HEK293T (cell line): ENCODE results near the gene VWA5A.

Experiments used
- CTCF ChIA-PET: fragments of 350-600 bp; formaldehyde crosslinking; extraction: SDS; loops from one replicate; lab custom pipeline; 2021; ENCODE audit warnings: antibody characterized with exemption, inconsistent platforms; lab: Yijun Ruan, JAX
- POLR2A ChIA-PET: fragments of 350-600 bp; formaldehyde crosslinking; extraction: SDS; loops from one replicate; lab custom pipeline; 2020; ENCODE audit warnings: antibody characterized with exemption, inconsistent platforms; lab: Yijun Ruan, JAX
- DNase-seq: peaks from one replicate; pipeline ENCODE4 v3.0.0; 2012; ENCODE audit warnings: mixed read lengths; ENCODE audit errors: extremely low spot score
- ARNT ChIP-seq: fragments of 450-650 bp; IDR thresholded peaks from 2 replicates; pipeline ENCODE4 v1.6.1; 2017; ENCODE audit warnings: mild to moderate bottlenecking
- BHLHE40 ChIP-seq: fragments of 450-650 bp; IDR thresholded peaks from 2 replicates; pipeline ENCODE4 v1.6.1; 2016; ENCODE audit warnings: mild to moderate bottlenecking, moderate library complexity, borderline replicate concordance
- CTBP1 ChIP-seq: fragments of 450-650 bp; IDR thresholded peaks from 2 replicates; pipeline ENCODE4 v1.6.1; 2016; ENCODE audit warnings: borderline replicate concordance
- ELF4 ChIP-seq: fragments of 450-650 bp; IDR thresholded peaks from 2 replicates; pipeline ENCODE4 v1.6.1; 2017; ENCODE audit warnings: antibody characterized with exemption
- FOXA1 ChIP-seq: fragments of 450-650 bp; IDR thresholded peaks from 2 replicates; pipeline ENCODE4 v1.6.1; 2016; ENCODE audit warnings: mild to moderate bottlenecking
- FOXK2 ChIP-seq: fragments of 450-650 bp; IDR thresholded peaks from 2 replicates; pipeline ENCODE4 v1.6.1; 2016; ENCODE audit warnings: mild to moderate bottlenecking
- FOXM1 ChIP-seq: fragments of 450-650 bp; IDR thresholded peaks from 2 replicates; pipeline ENCODE4 v1.6.1; 2017; ENCODE audit warnings: mild to moderate bottlenecking, borderline replicate concordance
- HDGF ChIP-seq: fragments of 450-650 bp; IDR thresholded peaks from 2 replicates; pipeline ENCODE4 v1.6.1; 2017; ENCODE audit warnings: antibody characterized with exemption, borderline replicate concordance
- L3MBTL2 ChIP-seq: fragments of 450-650 bp; conservative IDR thresholded peaks from 2 replicates; pipeline ENCODE4 v1.6.1; 2016; ENCODE audit warnings: mild to moderate bottlenecking
- LEF1 ChIP-seq: fragments of 450-650 bp; IDR thresholded peaks from 2 replicates; pipeline ENCODE4 v1.6.1; 2017; ENCODE audit warnings: mild to moderate bottlenecking, borderline replicate concordance
- NFRKB ChIP-seq: fragments of 450-650 bp; IDR thresholded peaks from 2 replicates; pipeline ENCODE4 v1.6.1; 2016; ENCODE audit warnings: mild to moderate bottlenecking, moderate library complexity
- SP1 ChIP-seq: fragments of 450-650 bp; IDR thresholded peaks from 2 replicates; pipeline ENCODE4 v1.6.1; 2017
- SUZ12 ChIP-seq: fragments of 450-650 bp; IDR thresholded peaks from 2 replicates; pipeline ENCODE4 v1.6.1; 2016; ENCODE audit warnings: mild to moderate bottlenecking
- TARDBP ChIP-seq: fragments of 450-650 bp; IDR thresholded peaks from 2 replicates; pipeline ENCODE4 v1.6.1; 2016
- ZNF384 ChIP-seq: fragments of 450-650 bp; IDR thresholded peaks from 2 replicates; pipeline ENCODE4 v1.6.1; 2016
- TF ChIP-seq, protein P1 (sequence below): fragments of 450-650 bp; IDR thresholded peaks from 2 replicates; pipeline ENCODE4 v1.6.1; 2016

The VWA5A gene

DNA sequence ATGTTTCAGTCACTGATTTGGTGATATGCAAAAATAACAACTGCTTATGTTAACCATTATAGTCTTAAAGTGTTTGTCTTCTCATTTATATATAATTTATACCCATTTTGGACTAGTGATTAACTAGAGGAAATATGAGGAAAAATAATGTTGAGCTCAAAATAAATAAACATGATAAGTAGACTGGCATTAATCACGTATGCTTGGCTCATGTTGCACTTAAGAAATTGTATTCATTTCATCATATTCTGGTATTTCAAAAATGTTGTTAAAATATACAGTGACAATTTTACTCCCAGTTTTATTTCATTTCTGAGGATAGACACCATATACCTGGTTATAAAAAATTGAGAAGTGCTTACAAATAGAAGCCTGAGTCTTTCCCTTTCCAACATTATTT, 64.1 kb downstream of the VWA5A start:
- DNase-seq = no peak
- TF ChIP-seq ELF4 (no peak), ZNF384 (no peak), HDGF (no peak), ARNT (no peak), NFRKB (no peak), FOXK2 (no peak), SUZ12 (no peak), CTBP1 (no peak), SP1 (no peak)
- POLR2A ChIA-PET = no interaction called here
- CTCF ChIA-PET = no interaction called here

DNA sequence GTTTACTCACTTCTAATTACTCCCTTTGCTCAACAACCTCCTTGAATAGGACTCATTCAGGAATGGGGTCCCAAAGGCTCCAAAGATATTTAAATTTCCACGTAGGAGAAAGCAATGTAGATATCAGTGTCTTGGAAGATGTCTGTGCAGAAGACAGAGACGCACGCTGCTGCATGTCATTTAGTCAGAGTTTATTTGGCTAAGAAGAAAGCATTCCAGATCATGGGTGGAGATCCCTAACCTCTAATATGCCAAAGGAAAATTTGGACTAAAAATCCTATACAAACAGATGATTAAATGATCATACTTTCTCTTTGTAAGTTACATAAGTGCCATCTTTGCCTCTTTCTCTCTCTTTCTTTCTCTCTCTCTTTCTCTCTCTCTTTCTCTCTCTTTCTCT, 67.8 kb downstream of the VWA5A start, which contains the start of gene OR10D3:
Gene OR10D3, plus strand, starts transcription at position 278 of the 400 bp plus-strand sequence. CDS start 1,925 bp downstream, outside the sequence.
- ChIA-PET POLR2A (no interaction called here), CTCF (no interaction called here)
- TF ChIP-seq BHLHE40 (no peak), SUZ12 (no peak), ELF4 (no peak), NFRKB (no peak), TARDBP (no peak), LEF1 (no peak), CTBP1 (no peak), ARNT (no peak), FOXM1 (no peak)
- TF ChIP-seq, protein P1, sequence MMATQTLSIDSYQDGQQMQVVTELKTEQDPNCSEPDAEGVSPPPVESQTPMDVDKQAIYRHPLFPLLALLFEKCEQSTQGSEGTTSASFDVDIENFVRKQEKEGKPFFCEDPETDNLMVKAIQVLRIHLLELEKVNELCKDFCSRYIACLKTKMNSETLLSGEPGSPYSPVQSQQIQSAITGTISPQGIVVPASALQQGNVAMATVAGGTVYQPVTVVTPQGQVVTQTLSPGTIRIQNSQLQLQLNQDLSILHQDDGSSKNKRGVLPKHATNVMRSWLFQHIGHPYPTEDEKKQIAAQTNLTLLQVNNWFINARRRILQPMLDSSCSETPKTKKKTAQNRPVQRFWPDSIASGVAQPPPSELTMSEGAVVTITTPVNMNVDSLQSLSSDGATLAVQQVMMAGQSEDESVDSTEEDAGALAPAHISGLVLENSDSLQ = no peak
- no peak for DNase-seq

DNA sequence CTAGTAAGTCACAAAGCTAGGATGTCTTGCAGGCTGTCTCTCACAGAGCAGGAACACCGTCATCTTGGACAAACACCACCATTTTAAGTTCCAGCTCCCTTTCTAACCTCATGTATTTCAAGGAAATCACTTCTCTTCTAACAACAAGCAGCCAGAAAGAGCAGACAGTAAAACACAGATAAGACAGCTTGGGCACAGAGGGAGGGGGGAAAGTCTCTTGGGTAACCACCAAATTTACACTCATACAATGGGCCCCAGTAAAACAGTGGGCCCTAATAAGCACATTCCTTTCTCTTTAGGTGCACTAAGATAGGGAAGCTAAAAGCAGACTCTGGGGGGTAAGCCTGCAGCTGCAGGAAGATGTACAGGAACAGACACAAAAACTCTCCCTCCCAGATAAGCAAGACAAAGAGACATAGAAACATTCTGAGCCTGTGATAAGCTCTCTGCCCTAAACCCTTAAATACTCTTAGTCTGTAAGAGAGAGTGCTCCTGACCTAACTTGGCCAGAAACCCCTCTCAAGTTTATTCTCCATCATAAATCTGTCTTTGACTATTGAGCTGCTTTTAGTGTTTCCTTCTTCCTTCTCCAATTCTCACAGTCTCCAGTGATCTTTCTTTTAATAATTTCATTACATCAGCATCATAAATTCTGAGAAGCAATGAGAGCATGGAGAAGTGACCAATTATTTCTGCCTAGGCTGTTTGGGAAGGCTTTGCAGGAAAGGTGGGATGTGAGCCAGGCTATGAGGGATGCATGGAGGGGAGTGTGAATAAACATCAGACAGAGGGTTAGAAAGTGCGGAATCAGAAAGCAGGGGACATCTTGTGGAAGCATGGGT, 75.3 kb downstream of the VWA5A start:
- no peak for DNase-seq
- TF ChIP-seq TARDBP = no peak
- ChIA-PET CTCF (interaction anchor here (1.0 kb wide), 1 partner anchor 119 kb away, joined by 3 read pairs; no protein-coding TSS in a partner anchor), POLR2A (no interaction called here)

DNA sequence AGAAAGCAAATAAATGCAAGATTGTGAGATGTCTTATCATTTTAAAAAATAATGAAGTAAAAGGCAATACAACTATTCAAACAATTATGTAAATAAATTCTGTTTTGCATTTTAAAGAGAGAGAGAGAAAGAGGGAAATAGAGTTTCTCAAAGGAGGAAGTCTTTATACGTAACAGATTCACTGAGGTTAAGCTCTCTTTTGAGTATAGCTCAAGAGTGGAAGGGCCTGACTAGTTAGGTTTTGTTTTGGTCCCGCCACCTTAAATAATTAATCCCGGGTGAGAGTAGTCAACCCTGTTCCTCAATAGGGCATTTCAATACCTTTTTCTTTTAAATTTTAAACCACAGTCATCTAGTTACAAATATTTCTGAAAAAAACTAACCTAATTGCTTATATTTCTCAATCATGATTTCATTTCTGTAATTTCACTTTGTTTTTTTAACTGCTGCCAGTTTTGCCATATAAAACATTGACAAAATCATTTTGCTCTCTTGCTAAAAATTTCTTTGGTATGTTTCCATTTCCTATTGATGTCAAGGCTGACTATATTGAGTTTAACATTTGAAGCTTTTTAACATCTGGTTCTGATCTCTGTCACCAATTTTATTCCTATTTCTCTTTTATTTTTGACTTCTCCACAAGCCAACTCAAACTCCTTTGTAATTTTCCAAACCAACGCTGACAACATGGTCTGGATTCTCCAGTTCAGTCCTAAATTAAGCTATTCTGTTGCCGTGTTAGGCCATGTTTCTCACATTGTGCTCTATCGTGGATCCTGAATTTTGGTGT, 78.2 kb downstream of the VWA5A start:
- ChIA-PET CTCF (interaction anchor here (1.1 to 2.8 kb wide), 2 partner anchors 31 to 123 kb away, joined by 3 to 19 read pairs; no protein-coding TSS in a partner anchor), POLR2A (no interaction called here)
- TF ChIP-seq FOXA1 (no peak), HDGF (no peak), FOXK2 (no peak), SP1 (no peak), ZNF384 (no peak), TARDBP (no peak), ARNT (no peak), FOXM1 (no peak), L3MBTL2 (no peak), ELF4 (no peak), BHLHE40 (no peak), CTBP1 (no peak), NFRKB (no peak), SUZ12 (no peak), LEF1 (no peak)
- TF ChIP-seq, protein P1 = no peak
- DNase-seq = no peak

DNA sequence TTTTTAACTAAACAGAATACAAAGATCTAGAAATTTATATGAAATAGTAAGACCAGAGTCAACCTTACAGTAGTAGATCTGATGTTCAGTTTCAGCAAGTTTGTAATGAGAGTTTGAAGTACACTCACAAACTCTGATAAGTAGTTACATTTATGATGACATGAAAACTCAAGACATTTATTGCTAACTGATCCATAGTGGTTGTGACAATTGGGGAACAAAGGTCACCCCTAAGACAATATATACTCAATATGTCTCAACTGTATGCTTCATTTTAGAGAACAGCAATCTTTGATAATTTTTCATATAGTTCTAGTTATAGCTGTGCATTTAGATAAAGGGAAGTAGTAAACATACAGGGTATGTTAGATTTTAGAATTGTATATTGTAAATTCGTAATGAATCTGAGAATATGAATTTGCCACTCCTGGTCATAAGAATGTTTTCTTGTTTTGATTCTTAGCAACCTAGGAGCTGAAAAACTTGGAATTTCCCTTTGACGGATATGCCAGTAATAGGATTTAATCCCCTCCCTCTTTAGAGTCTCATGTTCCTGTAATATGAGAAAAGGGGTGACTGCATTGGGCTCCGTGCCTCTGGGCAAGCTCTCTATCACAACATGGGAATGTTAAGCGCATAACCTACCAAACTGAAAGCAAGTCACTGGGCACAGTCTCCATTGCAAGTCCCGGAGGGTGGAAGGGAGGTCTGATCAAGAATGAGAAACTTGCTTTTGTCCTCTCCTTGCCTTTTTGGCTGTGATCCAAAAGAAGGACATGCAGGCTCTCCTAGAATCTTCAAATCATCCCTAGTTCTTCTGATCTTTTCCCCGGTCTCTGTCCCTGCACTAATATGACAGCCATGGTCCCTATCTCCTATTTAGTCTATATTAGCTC, 79.3 kb downstream of the VWA5A start:
- DNase-seq = no peak
- TF ChIP-seq, protein P1 = no peak
- TF ChIP-seq ZNF384 (no peak), FOXA1 (no peak), ELF4 (no peak), ARNT (no peak), CTBP1 (no peak), TARDBP (no peak), FOXK2 (no peak), FOXM1 (no peak), BHLHE40 (no peak)
- ChIA-PET POLR2A (no interaction called here), CTCF (interaction anchor here (0.6 to 2.8 kb wide), 7 partner anchors 20 to 138 kb away, joined by 3 to 19 read pairs (median 3); no protein-coding TSS in a partner anchor)
